ENCODE data around the gene TENM4. TPM values are rescaled to one million over a fixed set of nuclear protein-coding genes. Genes with fewer than 3 reads are reported as not detected.
"Not testable (repeated sequence)": the region's sequence is repeated elsewhere in the genome, so short reads cannot be mapped to it uniquely, and the experiment has no call there.

TENM4 gene
- total RNA-seq, 2 donors from 2014 or later = 2.5 to 4.4 TPM

GRCh38 chr11:79201677-79202347 lies 239.0 kb downstream of the TENM4 start:
- ATAC-seq (no peak), DNase-seq (no peak)
- intact Hi-C loops (cut with DNase I) = no loop called here

- DNase-seq (no peak), ATAC-seq (no peak)
- intact Hi-C loops (cut with DNase I) = no loop called here
These were observed 240.3 kb downstream of the TENM4 start for GRCh38 chr11:79200398-79201070.

- DNase-seq (no peak), ATAC-seq (peak; percentile 57 to 61)
- intact Hi-C loops (cut with DNase I) = no loop called here
These were observed 241.0 kb downstream of the TENM4 start for GRCh38 chr11:79199729-79200354.

GRCh38 chr11:79198898-79199250 lies 242.0 kb downstream of the TENM4 start:
- no peak for DNase-seq
- intact Hi-C loops (cut with DNase I) = no loop called here
- peak in 1 of 2 donors; percentile 47 for ATAC-seq

- intact Hi-C loops (cut with DNase I) = no loop called here
These were observed 242.5 kb downstream of the TENM4 start for GRCh38 chr11:79198203-79198897.

GRCh38 chr11:79196950-79197349 lies 243.9 kb downstream of the TENM4 start:
- intact Hi-C loops (cut with DNase I) = no loop called here
- no peak for ATAC-seq
- no peak for DNase-seq

More at GRCh38 chr11:79198203-79198897, 242.5 kb downstream of the TENM4 start:
- DNase-seq (no peak), ATAC-seq (no peak)

- intact Hi-C loops (cut with DNase I) = no loop called here
- DNase-seq = no peak
- no peak for ATAC-seq
These were observed 245.6 kb downstream of the TENM4 start for GRCh38 chr11:79195209-79195608.

- ATAC-seq (no peak), DNase-seq (no peak)
- intact Hi-C loops (cut with DNase I) = no loop called here
These were observed 247.0 kb downstream of the TENM4 start for GRCh38 chr11:79193663-79194310.

- no peak for DNase-seq
- no peak for ATAC-seq
- intact Hi-C loops (cut with DNase I) = no loop called here
These were observed 248.0 kb downstream of the TENM4 start for GRCh38 chr11:79192836-79193235.

- intact Hi-C loops (cut with DNase I); DNase-seq; ATAC-seq: not testable (repeated sequence)
These were observed 249.1 kb downstream of the TENM4 start for GRCh38 chr11:79191716-79192115.

- ATAC-seq; DNase-seq; intact Hi-C loops (cut with DNase I): not testable (repeated sequence)
These were observed 250.3 kb downstream of the TENM4 start for GRCh38 chr11:79190553-79190952.

GRCh38 chr11:79189601-79190000 lies 251.2 kb downstream of the TENM4 start:
- no peak for ATAC-seq
- intact Hi-C loops (cut with DNase I) = no loop called here
- no peak for DNase-seq

- intact Hi-C loops (cut with DNase I) = no loop called here
- DNase-seq = no peak
- ATAC-seq = no peak
These were observed 251.8 kb downstream of the TENM4 start for GRCh38 chr11:79189055-79189454.

- intact Hi-C loops (cut with DNase I) = no loop called here
- DNase-seq (no peak), ATAC-seq (no peak)
These were observed 254.2 kb downstream of the TENM4 start for GRCh38 chr11:79186669-79187068.

GRCh38 chr11:79185351-79185750 lies 255.5 kb downstream of the TENM4 start:
- no peak for ATAC-seq
- intact Hi-C loops (cut with DNase I) = no loop called here
- no peak for DNase-seq

GRCh38 chr11:79184285-79184684 lies 256.5 kb downstream of the TENM4 start:
- no peak for ATAC-seq
- no peak for DNase-seq
- intact Hi-C loops (cut with DNase I) = no loop called here

- DNase-seq (no peak), ATAC-seq (no peak)
- intact Hi-C loops (cut with DNase I) = no loop called here
These were observed 258.0 kb downstream of the TENM4 start for GRCh38 chr11:79182794-79183193.

- intact Hi-C loops (cut with DNase I) = no loop called here
- ATAC-seq = no peak
- DNase-seq = no peak
These were observed 261.7 kb downstream of the TENM4 start for GRCh38 chr11:79179087-79179486.
